AG10803 (cell line): ENCODE results near the gene GRIP1.
A peak's percentile ranks its signal among the peaks of the same experiment; 100 is the strongest.

Experiments
- DNase-seq: peaks from one replicate; pipeline ENCODE4 v3.0.0; 2010; ENCODE audit warnings: low read depth
- H3K4me3 ChIP-seq: 2 replicates; pipeline ENCODE4 v1.5.1; 2011; ENCODE audit warnings: mild to moderate bottlenecking, low read length, control low read depth
- TF ChIP-seq, protein P1 (sequence below): conservative IDR thresholded peaks from 2 replicates; pipeline ENCODE4 v1.5.1; 2011; ENCODE audit warnings: mild to moderate bottlenecking, low read length, control low read depth, inconsistent platforms

GRIP1 gene

DNA sequence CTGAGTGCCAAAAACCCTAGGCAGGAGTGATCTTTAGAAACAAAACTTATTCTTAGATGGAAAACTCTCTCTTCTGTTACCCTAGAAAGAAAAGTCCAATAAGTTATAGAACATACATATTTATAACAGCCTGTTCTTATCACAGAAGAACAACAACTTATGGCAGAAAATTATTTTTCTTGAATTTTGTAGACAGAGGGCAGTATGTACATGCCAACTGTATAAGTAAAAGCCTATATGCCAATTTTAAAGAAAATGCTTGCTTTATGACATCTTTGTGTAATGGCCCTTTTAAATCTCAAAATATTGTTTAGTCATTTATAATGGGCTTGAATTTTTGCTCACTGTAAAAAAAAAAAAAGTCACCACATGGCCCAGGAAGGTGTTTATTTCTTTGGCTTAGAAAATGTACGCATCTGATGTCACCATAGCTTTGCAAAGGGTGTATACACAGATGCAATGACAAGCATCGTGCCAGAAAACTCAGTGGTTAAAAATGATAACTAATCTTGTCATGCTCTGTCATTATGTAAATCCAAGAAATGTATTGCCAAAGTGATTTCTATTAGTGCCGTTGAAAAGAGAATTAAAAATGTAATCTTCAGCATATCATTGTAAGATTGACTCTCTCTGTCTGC, 38.3 kb upstream of the GRIP1 start:
- DNase-seq = no peak
- TF ChIP-seq, protein P1, sequence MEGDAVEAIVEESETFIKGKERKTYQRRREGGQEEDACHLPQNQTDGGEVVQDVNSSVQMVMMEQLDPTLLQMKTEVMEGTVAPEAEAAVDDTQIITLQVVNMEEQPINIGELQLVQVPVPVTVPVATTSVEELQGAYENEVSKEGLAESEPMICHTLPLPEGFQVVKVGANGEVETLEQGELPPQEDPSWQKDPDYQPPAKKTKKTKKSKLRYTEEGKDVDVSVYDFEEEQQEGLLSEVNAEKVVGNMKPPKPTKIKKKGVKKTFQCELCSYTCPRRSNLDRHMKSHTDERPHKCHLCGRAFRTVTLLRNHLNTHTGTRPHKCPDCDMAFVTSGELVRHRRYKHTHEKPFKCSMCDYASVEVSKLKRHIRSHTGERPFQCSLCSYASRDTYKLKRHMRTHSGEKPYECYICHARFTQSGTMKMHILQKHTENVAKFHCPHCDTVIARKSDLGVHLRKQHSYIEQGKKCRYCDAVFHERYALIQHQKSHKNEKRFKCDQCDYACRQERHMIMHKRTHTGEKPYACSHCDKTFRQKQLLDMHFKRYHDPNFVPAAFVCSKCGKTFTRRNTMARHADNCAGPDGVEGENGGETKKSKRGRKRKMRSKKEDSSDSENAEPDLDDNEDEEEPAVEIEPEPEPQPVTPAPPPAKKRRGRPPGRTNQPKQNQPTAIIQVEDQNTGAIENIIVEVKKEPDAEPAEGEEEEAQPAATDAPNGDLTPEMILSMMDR = no peak
- no peak overlapping the region for H3K4me3 ChIP-seq

DNA sequence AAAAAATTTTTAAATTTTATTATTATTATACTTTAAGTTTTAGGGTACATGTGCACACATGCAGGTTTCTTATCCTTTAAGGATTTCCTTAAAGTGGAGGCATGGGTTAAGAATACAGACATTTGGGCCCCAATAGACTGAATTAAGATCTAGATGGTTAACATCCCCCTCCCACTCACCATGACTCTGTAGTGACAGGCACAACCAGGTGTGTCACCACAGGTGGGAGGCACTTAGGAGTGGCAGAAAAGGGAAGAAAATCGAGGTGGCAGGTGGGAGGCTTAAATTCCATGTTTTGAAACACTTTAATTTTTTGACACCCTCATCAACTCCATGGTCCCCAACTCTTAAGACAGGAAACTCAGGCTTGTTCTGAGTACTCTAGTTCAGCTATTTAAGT, 37.6 kb upstream of the GRIP1 start:
- TF ChIP-seq, protein P1 = no peak
- no peak overlapping the region for H3K4me3 ChIP-seq
- no peak for DNase-seq

DNA sequence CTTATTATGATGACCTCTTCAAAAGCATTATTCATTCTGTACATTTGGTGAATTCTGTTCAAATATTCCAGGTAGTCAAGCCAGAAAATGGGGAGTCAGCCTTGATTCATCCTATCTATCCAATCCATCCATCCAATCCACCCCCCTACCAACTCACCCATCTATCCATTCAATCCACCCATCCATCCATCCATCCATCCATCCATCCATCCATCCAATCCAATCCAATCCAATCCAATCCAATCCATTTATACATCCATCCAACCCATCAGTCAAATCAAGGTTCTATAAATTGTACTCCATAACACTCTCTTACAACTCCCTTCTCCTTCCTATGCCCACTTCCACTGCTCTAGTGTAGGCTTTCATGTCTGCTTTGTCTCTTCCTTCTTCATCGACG, 35.8 kb upstream of the GRIP1 start:
- no peak for DNase-seq
- H3K4me3 ChIP-seq = no peak overlapping the region

DNA sequence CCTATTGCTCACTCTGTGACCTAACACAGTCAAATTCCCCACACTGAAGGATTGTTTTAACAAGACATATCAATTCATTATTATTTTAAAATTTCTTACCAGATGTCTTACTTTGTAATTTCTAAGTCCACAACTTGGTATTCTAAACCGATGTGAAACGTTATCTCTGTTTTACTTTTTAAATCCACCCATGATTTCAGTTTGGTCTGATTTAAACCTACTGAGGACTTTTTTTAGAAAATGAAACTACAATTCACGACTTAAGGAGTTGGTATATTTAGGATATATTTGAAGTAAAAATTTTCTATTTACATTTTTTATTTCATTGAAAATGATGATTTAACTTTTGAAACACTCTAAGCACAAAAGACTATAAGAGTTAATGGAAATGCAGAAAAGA, 35.1 kb upstream of the GRIP1 start:
- TF ChIP-seq, protein P1 = no peak
- H3K4me3 ChIP-seq = no peak overlapping the region
- DNase-seq = no peak

More for the DNA sequence above, 35.8 kb upstream of the GRIP1 start:
- TF ChIP-seq, protein P1 = no peak

DNA sequence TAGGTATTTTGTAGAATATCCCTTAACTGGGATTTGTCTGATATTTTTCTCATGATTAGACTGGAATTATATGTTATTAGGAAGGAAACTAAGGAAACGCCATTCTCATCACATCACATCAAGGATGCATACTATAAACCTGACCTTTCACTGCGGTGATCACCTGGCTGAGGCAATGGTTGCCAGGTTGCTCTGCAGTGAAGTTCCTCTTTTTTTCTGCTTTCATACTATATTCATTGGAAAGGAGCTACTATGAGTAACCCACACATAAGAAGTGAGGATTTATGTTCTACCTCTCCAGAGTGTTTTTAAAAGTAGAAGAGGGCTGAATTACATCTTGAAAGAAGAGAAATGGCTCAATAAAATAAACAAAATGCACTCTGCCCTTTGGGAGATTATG, 31.0 kb upstream of the GRIP1 start:
- no peak overlapping the region for H3K4me3 ChIP-seq
- no peak for DNase-seq
- TF ChIP-seq, protein P1 = no peak

DNA sequence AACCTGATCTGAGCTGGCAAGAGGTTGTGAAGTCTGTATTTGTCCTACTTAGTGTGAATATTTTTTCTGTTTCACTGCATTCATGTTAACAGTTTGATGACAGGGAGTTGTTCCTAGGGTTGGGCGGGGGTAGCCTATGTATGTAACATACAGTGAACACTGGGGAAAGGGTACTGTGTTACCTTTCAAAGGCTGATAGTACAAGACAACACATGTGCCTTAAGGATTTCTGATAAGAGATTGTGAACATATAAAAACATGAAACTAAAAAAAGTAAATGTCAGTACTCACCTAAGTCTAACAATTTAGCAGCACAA, 30.5 kb upstream of the GRIP1 start:
- H3K4me3 ChIP-seq = no peak overlapping the region
- TF ChIP-seq, protein P1 = no peak
- DNase-seq = no peak

DNA sequence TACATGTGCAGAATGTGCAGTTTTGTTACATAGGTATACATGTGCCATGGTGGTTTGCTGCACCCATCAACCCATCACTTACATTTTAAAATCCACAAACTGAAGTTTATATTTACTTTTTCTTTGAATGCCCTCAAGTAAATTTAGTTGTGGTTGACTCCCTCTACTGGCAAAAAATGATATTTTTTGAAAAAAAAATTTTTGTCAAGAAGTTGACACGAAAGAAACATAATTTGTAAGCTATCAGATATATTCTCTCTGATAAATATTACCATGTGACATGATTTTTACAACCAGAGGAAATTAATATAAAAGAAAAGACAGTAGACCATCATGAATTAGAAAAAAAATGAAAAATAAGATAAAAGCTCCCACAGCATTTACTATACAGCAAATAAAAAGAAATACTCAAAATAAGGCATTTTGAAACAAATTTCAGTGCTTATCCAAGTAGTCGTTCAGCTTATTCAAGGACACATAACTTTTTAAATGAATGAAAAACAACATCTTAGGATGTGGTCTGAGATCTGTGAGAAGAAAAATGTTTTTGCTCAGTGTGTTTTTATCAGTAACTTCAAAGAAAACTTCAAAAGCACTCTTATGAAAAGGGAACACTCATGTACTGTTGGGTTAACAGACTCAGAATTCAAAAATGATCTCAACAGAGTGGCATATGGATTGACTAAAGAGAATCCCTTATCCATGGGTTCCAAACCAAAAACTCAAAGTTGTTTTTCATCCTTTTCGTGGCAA, 30.0 kb upstream of the GRIP1 start:
- H3K4me3 ChIP-seq = no peak overlapping the region
- peak; percentile 14 for DNase-seq
- TF ChIP-seq, protein P1 = peak; percentile 53
